GM21423 (cell line): ENCODE data around the gene OTX1.
"Not testable (repeated sequence)": the region's sequence is repeated elsewhere in the genome, so short reads cannot be mapped to it uniquely, and the experiment has no call there.

Experiments used
- ATAC-seq: cut with Tn5 transposase; IDR thresholded peaks from one replicate; pipeline ENCODE4 v1.9.1; 2021; ENCODE audit warnings: mild to moderate bottlenecking, moderate library complexity; ENCODE audit not compliant: unreplicated experiment

The OTX1 gene

DNA sequence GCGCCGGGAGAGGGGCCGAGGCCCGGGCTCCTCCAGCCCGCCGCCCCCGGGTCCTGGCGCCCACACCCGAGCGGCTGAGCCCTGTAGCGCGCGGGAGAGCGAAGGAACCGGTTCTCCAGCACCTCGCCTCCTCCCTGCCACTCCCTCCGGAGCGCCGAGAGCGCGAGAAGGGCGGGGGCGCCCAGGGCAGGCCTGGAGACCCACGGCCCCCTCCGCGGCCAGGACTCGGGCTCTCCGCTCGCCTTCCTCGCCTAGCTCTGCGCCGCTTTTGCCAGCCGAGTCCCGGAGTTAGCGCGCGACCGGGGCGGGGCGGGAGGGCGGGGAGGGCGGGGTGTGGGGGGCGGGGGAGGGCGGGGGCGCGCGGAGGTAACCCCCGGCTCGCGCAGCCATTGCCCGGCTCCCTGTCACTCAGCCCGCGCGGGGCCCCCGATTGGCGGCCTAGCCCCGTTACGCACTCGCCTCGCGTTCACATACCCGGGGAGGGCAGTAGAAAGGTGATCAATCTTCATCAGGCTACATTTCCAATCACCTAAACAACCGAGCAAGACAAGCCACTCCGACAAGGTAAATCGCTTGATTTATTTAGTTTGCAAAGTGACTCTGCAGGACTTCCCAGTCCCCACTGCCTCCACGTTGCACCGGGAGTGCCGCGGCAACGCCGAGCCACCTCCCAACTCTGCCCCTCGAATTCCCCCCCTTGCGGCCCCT, at the start of gene OTX1:
OTX1 (plus strand) TSS at position 497 of the 708 bp plus-strand sequence. CDS start 2,161 bp downstream, outside the sequence.
- ATAC-seq: peak; percentile 72

DNA sequence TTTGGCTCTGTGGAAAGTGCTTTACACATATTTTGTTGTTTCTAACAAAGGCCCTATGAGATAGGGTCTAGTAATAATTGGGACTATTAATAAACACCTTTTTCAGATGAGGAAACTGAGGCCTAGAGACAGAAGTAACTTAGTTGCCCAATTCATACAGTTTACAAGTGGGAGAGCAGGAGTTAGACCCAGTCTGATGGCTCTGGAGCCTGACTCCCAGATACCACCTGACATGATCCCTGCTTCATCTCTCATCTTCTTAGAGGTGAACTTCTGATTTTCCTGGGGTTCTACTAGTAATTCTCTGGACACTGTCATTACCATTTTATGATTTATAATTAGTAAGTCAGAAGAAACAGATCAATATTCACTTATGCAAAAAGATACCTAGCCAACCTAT, 49.1 kb upstream of the OTX1 start:
- no peak for ATAC-seq

DNA sequence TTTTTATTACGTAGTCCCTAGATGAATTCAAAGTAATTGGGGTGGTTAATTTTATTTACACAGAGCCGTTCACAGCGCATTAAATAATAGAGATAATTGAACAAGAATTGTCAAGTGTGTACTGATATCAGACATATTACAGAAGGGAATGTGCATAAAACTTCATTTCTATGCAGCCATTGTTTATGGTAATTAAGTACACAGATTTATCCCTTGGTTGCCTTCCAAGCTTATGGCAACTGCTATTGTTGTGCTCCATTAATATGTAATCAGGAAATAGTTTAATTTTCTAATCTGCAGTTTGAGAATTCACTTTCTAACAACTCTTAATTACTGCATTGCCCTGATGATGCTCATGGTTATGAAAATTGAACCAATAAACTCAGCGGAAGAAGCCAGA, 47.3 kb upstream of the OTX1 start:
- ATAC-seq: no peak

DNA sequence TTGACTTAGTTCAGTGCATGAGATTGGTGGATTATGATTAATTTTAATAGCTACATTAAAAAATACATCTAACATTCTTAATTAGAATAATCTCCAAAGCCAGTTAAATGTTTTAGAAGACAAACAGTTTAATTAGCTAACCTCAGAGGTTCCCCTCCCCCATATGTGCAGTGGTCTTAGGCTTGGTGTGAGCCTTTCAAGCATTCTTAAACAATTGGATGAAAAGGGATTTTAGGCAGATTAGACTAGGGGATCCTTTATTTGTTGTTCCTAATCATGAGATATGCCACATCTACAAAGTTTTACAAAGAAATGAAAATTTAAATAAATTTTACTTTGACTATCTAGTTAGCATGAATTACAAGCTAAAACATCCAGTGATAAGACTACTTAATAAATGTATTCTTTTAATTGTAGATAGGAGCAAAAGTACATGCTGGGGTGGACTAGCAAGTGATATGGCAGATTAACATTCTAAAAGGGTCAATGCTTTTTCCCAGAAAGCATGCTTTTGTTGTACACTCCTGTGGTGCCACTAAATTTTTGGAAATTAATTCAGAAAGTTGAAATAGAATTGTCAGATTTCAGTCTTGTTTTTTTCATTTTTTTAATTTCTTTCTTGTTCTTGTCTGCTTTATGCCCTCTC, 42.7 kb upstream of the OTX1 start:
- ATAC-seq: no peak

DNA sequence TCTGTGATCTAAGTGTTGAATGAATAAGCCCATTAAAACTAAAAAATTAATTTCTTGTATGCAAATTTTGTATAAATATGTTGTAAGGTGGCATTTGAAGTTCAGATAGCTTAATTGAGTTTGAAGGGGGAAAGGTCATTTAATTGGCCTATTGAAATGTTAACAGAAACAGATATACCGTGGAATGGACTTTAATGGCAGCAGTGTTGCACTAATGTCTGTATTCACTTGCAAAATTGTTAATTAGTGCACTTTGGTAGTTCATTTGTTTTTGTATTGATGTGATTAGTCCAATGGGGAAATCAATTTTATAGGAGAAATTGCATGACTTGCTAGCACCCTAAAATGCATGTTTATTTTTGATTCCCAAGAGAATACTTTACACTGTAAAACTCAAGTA, 41.8 kb upstream of the OTX1 start:
- ATAC-seq: no peak

DNA sequence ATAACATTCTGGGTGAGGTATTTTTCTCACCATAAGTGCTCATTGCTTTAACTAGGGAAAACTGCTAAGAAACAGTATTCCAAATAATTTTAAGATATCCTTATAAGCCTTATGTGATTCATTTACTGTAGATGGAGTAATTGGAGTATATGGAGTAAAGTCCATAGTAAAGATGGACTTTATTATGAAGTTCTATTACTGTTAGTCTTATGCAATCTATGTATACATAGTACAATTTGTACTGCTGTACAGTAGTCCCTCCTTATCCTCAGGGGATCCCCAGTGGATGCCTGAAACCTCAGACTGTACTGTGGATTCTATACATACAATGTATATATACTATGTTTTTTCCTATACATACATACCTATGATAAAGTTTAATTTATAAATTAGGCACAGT, 41.1 kb upstream of the OTX1 start:
- no peak for ATAC-seq

DNA sequence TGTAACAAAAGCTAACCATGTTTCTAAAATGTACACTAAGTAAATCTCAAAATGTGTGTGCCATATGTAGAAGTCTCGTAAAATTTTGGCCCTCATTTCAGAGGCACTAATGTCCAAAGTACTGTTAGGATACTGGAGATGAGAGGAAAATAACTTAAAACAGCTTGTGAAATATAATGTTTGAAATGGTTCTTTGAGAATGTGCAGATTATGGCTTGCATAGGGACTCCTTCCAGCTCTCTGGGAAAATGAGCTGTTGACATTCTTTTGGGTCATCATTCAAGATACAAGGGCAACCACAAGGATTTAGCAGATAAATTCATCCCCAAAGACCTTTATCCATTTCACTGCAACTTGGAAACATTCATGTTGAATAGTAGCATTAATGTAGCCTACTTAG, 38.1 kb upstream of the OTX1 start:
- no peak for ATAC-seq

DNA sequence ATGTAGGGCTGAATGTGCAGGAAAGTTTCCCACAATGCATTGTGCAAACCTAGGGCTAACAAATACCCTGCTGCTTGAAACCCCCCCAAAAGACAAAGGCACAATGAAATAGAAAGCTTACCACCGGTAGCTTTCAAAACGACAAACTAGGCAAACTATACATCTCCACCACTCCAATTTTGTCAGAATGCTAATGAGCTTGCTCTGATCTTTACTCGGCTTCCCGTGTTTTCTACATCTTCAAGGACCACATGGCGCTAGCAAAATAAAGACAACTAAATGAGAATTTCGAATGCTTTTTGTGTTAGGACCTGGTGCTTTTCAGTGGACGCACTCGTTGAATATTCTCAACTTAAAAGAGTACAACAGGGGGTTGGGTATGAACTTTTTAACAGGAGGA, 37.2 kb upstream of the OTX1 start:
- no peak for ATAC-seq

DNA sequence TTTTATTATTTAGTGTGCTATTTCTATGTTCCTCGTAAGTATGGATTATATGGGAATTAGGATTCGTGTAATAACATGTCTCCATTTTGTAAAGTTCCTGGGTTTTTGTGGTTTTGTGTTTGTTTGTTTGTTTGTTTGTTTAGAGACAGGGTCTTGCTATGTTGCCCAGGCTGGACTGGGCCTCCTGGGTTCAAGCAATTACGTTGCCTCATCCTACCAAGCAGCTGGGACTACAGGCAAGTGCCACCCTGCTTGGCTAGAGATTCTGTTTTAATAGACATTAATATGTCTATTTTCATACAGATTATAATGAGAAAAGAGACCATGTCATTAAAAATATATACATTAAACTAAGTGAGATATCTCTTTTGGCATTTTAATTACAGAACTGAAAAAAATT, 35.2 kb upstream of the OTX1 start:
- ATAC-seq: no peak

DNA sequence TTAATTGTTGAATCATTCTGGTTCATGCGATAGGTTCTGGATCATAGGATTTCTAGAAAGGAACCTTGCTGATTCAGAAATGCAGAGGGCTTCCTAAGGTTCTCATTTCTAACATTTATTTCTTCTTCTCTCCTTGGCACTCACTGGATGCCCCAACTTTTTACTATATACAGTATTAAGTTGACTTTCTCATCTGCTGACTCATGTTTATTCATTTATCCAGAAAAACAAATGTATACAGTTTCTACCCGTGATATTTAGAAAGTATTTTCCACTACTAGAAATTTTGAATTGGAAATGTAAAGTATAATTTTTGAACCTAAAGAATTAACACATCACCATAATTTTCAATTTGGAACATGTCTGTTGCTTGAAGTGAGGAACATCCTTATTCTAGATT, 32.2 kb upstream of the OTX1 start:
- no peak for ATAC-seq

DNA sequence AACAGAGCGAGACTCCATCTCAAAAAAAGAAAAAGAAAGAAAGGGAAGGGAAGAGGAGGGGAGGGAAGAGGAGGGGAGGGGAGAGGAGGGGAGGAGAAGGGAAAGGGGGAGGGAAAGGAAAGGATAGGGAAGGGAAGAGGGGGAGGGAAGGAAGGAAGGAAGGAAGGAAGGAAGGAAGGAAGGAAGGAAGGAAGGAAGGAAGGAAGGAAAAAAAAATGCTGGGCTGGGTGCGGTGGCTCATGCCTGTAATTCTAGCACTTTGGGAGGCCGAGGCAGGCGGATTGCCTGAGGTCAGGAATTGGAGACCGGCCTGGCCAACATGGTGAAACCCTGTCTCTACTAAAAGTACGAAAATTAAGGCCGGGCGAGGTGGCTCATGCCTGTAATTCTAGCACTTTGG, 30.9 kb upstream of the OTX1 start:
- not testable (repeated sequence) for ATAC-seq

DNA sequence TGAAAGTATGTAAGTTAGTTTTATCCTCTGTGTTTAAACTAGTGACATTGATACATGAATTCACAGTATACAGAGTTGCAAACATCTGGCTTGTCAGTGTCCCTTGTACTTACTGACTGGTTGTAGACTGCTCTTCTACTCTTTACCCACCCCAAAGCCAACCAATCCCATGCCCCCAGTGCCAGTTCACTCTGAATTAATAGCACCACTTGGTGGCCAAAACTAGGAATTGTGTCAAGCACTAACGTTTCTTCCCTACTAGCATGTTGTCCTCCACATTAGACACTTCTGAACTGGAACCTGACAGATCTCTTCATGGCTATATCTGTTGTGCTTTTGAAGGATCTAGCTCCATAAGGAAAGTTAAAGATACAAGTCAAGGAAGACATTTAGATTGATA, 27.2 kb upstream of the OTX1 start:
- peak; percentile 44 for ATAC-seq

DNA sequence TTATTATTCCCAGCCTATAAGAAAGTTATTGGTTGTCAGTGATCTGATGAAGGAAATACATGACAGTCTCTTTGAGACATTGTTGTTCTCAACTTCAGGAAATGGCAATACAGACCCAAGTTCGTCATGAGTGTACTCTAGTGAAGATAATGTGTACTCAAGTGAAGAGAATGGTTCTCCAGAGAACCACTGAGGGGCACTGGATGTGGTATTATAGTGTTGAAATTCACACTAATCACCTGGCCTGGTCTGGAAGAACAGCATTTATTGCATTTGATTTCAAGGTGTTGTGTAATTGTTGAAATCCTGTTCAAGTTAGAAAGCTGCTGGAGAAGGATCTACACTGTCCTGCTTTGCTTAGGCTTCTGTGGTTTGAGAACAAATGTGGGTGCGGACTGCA, 23.4 kb upstream of the OTX1 start:
- ATAC-seq: no peak

DNA sequence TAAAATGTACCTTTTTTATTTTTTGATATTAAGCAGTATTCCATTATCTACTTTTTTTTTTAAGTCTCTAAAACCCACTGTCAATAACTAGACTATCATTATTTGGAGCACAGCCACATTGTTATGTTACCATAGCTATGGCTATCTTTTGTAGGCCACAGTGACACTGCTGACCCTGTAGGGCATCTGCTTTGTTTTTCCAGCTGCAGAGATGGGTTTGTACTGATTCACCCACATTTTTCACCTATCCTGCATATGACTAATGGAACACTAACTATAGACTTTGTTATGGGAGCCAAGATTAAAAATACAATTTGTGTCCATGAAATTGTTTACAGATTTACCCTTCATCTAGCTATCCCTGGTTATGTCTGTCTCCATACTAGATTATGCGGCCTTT, 21.6 kb upstream of the OTX1 start:
- ATAC-seq: no peak

DNA sequence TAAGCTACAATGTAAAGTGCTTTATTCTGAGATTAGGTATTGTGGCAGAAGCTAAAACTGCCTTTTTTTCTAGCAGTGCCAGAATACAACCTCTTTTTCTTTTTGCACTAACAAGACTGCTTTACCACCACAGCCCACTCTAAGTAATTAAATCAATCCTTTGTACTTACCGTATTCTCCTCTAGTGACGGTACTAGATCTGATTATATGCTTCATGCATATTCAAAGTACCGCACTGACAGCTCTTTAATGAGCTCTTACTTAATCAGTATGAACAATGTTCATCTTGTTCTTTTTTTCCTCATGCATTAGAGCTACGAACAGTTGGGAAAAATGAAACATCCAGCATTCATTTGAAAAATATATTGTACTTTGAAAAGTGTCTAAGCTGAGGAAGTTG, 16.1 kb upstream of the OTX1 start:
- ATAC-seq: no peak

DNA sequence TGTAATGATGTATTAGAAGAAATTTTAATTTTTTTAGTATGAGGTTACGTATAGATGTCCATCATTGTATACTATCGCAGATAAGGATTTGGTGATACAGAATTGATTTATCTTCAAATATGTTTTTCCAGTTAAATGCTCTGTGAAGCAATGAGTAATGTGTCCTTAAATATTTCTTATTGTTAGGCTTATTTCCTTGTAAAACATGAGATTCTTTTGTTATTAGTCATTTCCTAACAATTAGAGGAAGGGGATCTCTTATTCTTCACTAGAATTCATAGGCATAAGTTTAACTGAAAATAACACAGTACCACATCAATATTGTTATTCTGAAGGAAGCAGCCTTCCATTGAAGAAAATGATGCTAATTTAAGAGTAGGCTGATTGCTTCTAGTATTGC, 15.5 kb upstream of the OTX1 start:
- ATAC-seq: no peak

DNA sequence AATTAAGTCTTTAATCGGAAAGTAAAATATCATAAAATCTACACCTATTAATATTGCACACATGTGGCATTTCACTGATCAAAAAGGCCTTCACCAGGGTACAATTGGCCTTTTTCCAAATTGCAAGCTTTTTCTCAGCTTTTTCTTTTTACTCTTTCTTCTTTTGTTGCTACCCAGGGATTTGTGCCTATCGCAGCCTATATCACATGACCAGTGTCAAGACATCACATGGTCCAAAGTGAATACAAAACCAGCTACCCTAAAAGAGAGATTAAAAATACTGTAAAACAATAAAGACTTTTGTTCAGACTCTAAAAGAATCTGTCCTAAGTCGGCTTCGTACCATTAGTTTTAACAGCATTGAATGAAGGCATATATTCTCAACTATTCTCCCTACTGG, 15.0 kb upstream of the OTX1 start:
- ATAC-seq: no peak

DNA sequence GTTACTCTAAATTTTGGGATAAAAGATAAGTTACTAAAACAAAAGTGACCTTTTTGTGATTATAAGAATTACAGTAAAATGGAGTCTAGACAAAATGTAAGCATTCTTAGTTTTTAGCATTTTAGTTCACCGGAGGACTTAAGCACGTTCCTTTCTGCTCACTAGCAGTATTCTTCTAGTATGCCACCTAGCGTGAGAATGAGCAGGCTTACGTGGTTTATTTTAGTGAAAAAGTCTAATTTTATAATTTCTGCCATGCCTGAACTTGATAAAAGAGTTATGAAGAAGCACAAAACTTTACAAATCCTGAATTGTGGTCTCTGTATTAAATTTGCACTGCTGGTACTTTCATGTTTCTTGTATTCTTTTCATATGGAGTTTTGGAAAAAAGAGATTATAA, 12.6 kb upstream of the OTX1 start:
- no peak for ATAC-seq

DNA sequence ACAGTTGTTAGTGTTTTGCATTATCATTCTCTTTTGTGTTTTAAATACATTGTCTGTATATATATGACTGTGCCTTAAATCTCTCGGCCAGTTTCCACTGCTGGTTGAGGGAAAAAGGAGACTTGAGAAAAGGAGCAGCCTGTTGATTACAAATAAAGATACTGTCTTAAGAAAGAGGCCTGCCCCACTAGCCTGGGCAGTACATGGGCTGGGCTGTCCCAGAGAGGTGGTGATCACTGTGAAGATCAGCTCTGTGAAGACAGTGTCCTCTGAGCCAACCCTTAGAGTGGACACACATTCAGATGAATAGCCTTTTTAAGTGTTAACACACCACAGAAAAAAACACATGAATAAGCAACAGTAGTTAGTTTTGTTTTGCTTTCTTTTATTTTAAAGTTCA, 10.0 kb upstream of the OTX1 start:
- no peak for ATAC-seq

DNA sequence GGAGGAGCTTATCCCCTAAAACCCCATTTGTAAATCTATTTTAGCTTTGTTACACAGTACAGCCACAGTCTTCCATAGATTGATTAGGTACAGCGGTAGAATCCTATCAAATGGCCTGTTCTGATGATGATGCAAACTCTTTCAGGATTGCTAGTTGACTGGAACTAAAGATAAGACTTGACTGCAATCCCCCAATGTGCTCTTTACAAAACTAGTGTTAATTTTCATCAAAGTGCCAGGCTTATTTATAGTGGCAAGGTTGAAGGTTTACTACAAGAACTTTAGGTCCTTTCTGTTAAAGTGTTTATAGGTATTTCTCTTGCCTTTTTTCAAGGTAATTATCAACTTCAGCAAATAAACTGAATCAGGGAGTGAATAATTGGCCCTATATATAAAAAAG, 9.0 kb upstream of the OTX1 start:
- ATAC-seq: no peak

DNA sequence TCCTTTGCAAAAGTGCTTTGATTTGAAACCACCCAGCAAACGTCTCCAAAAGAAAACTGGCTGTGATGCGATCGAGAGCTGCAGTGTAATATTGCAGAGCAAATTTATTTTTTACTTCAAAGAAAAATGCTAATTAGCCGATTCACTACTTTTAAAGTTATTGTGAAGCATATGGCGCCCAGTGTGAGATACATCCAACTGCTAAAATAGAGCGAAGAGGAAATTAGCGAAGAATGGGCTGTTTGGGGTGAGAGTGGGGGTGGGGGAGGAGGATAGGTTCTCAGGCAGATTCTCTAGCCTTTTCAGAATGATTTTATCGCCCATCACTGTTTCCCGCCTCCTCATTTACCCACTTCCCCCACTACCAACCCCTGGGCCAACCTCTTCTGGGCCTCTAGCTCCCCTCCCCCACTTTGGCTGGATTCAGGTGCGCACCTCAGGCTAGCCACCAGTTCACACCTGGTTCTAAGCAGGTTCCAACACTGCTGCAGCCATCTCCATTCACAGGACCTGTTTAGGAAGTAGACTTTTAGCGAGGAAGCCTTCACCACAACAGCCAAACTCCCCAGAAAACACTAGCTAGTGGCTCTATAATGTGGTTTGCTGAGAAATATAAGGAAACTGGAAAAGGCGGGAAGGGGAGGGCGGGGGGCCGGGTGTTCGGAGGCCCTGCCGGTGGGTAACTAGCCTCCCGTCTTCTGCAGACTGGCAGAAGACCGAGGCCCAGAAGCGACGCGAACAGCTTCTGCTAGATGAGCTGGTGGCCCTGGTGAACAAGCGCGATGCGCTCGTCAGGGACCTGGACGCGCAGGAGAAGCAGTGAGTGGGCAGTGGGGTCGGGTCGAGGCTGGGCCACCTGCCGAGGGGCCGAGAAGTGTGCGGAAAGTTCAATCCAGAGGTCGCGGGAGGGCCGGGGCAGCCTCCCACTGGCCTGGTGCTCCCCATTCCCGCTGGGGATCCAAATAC, 6.0 kb upstream of the OTX1 start:
- no peak for ATAC-seq

DNA sequence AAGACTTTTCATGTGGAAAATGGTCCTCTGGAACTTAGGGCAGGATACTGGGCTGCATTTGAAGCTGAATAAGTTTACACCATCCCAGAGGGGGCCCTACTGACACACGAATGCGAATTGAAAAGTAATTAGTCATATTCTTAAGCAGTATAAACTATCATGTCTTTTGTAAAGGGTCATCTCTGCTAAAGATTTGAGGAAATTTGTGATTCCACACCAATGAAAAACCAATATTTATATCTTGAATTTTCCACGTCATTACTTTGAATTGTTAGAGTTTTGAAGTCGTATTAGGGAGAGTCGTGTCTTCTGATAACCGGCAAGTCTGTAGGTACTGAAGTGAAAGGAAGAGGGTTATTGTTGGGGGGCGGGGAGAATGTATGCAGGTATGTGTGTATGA, 4.1 kb upstream of the OTX1 start:
- ATAC-seq: no peak
